GM12873 (cell line): ENCODE results near the gene IFIT1B.

ENCODE experiments used
- TF ChIP-seq, protein P1 (sequence below): IDR thresholded peaks from 2 replicates; pipeline ENCODE4 v1.5.1; 2012; ENCODE audit warnings: low read depth, mild to moderate bottlenecking, moderate library complexity, low read length, control low read depth; ENCODE audit not compliant: insufficient read depth; ENCODE audit errors: missing control alignments

Gene IFIT1B

DNA sequence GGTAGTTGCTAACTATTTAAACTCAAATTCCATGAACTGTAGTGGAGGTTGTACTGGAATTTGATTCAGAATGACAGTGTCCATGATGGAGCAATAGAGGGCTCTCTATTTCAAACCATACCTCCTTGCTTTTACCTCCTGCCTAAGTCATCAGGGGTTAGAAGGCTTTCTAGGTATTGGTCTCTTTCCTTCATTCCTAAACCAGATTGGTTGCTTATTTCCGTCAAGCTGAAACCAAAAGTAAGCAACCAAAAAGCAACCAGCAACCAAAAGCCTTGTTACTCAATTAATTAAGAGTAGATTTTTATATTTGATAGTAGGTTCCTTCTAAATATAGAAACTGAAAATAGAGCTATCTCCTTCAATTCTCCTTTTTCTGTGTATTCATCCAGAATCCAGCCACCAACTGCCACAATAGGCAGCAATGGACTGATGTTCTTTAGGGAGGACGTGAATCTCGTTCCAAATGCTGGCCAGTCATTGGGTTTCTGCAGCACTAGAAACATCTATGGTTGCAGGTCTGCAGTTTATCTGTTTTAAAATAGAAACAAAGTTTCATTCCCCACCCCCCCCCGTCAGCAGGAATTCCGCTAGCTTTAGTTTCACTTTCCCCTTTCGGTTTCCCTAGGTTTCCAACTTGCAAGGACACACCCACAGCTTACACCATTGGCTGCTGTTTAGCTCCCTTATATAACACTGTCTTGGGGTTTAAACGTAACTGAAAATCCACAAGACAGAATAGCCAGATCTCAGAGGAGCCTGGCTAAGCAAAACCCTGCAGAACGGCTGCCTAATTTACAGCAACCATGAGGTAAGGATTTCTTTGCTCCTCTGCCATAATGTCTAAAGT is 14.3 kb downstream of the IFIT1B start, which contains the start of gene IFIT1:
TSS of gene IFIT1 (plus strand) at position 717 of the 850 bp plus-strand sequence. CDS start at position 807, 90 bp downstream.
- TF ChIP-seq, protein P1, sequence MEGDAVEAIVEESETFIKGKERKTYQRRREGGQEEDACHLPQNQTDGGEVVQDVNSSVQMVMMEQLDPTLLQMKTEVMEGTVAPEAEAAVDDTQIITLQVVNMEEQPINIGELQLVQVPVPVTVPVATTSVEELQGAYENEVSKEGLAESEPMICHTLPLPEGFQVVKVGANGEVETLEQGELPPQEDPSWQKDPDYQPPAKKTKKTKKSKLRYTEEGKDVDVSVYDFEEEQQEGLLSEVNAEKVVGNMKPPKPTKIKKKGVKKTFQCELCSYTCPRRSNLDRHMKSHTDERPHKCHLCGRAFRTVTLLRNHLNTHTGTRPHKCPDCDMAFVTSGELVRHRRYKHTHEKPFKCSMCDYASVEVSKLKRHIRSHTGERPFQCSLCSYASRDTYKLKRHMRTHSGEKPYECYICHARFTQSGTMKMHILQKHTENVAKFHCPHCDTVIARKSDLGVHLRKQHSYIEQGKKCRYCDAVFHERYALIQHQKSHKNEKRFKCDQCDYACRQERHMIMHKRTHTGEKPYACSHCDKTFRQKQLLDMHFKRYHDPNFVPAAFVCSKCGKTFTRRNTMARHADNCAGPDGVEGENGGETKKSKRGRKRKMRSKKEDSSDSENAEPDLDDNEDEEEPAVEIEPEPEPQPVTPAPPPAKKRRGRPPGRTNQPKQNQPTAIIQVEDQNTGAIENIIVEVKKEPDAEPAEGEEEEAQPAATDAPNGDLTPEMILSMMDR: no peak

DNA sequence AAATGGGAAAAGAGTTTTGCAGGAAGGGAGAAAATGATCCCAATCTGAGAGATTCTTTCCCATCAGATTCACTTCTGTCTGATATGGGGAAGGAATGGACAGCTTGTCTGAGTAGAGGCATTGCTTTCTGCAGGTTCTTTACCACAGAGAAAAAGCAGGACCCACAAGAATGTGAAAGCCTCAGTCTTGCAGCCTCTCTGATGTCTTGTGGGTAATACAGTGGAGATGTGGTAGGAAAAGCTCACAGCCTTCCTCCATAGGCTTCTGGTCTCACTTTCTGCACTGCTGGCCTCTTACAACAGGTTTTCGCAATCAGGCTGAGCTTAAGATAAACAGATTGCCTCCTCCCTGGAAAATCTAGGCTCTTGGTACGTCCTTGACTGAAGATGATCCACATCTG is 15.1 kb downstream of the IFIT1B start:
- TF ChIP-seq, protein P1: no peak

DNA sequence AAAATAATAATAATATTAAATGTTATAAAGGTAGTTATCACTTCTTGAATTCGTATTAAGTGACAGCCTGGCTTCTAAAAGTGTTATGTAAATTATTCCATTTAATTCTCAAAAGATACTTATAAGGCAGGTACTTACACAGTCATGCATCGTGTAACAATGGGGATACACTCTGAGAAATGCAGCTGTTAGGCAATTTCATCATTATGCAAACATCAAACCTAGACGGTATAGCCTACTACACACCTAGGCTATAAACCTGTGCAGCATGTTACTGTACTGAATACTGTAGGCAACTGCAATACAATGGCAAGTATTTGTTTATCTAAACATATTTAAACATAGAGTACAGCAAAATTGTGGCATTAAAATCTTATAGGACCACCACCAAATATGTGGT is 16.0 kb downstream of the IFIT1B start:
- TF ChIP-seq, protein P1: no peak

DNA sequence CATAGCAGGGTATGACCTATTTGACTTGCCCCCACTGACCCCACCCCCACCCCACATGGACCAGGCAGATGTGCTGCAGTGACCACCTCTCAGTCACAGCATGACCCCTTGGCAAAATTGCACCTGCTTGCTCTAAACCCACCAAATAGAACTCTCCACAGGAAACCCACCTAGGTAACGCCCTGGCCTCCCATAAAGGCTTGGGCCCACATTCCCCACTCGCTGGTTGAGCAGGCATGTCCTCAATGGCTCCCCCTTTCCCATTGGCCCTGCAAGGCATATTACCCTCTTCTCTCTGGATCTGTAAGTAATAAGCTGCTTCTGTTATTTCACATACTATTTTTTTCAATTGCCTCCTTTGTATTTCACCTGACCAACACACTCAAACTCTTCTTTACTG is 17.3 kb downstream of the IFIT1B start:
- TF ChIP-seq, protein P1: no peak

DNA sequence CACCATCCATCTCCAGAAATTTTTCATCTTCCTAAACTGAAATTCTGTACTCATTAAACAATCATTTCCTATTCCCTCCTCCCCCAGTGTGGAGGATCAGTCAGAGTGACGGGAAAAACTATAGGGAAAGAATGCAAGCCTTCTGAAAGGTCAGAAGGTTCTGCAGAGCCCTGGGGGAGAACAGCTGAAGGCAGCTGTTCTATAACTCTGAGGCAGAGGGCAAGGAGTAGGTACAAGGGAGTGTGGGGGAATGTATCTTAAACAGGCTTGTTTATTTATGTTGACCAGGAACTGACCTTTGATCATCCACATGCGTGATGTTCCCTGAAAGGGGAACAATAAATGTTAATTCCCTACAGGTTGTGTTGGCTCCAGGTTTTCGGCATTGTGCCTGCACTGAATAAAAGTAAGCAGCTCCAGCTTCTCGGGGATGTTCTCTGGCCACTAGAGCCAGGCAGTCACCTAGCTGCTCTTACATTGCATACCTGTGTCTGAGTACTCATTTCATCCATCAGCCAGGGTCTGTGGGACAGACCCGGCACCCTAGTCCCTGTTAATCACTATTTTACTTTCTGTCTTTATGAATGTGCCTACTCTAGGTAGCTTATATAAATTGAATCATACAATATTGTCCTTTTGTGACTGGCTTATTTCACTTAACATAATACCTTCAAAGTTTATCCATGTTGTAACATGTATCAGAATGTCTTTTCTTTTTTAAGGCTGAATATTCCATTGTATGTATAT is 20.3 kb downstream of the IFIT1B start:
- TF ChIP-seq, protein P1: no peak

DNA sequence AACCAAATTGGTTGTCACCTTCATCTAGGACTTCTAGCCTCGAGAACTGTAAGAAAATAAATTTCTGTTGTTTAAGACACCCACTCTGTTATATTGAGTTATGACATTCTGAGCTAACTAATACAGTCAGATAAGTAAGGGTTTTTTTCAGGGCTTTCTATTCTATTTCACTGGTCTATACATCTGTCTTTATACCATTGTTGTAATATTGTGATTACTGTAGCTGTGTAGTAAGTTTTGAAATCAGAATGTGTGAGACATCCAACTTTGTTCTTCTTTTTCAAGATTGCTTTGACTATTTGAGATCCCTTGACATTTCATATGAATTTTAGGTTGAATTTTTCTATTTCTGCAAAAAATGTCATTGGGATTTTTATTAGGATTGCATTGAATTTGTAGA is 22.1 kb downstream of the IFIT1B start:
- TF ChIP-seq, protein P1: no peak

DNA sequence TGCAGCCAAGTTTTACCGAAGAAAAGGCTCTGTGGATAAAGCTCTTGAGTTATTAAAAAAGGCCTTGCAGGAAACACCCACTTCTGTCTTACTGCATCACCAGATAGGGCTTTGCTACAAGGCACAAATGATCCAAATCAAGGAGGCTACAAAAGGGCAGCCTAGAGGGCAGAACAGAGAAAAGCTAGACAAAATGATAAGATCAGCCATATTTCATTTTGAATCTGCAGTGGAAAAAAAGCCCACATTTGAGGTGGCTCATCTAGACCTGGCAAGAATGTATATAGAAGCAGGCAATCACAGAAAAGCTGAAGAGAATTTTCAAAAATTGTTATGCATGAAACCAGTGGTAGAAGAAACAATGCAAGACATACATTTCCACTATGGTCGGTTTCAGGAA is 25.2 kb downstream of the IFIT1B start:
- TF ChIP-seq, protein P1: no peak
